DMS 273 (cell line): Measurements from ENCODE around the gene DYRK2.

Source experiments
- DNase-seq: peaks from one replicate; lab custom pipeline; 2025; ENCODE audit not compliant: unreplicated experiment; lab: John Stamatoyannopoulos, UW

Gene DYRK2

DNA sequence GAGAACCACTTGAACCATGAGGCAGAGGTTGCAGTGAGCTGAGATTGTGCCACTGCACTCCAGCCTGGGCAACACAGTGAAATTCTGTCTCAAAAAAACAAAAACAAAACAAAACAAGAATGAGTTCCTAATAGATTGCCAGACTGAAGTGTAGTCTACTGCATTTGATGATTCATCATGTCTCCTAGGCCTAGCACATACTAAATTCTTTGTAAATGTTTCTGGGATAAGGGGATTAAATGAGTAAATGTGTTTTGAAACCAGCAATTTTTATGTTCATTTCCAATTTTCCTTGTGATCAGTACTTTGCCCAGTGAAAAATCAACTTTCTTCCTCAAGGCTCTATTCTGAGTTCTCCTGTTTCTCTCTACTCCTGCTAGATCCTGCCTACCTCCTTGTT, 2.9 kb upstream of the DYRK2 start:
- DNase-seq: no peak

DNA sequence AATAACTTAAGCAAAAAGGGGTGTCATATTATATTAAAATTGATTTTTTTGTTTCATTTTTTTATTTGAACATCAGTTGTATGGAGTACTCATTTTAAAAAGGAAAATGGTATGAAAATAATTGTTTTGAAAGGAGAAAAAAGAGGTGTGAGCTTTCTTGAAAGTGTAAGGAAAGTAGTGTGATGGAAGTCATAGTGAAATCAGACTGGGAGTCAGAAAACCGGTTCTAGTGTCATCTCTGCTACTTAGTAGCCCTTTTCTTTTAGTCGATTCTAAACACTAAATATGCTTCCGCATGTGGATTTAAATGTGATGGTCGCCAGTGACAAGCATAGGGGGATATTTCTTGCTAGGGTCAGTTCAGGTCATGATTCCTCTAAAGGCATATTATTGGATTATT, 1.8 kb upstream of the DYRK2 start:
- DNase-seq: no peak

DNA sequence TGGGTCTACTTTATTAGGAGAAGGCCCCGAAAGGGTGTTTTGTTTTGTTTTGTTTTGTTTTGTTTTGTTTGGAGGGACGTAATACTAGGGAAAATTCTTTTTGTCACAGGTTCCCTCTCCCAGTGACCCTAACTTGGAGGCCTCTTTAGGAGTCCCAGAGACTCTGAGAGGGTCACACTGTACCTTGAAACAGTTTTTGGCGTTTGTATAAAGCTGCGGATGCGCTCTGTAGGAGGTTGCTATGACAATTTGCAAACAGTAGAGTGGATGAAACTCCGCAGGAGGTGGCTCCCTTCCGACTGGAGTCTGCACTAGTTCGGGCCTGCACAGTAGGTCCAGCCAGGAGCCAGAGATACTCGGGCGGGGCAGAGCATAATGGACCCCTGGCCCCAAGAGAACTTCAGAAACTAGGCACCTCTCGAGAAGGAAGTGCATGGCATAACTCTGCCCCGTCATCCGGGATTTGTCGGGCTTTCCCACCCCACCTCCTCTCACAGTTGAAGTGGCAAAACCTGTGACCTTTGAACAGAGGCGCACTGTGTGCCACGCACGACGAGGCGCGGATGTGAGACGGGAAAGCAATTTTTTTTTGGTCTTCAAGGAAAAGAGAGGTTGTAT, 1.3 kb upstream of the DYRK2 start:
- DNase-seq: peak; percentile 14

DNA sequence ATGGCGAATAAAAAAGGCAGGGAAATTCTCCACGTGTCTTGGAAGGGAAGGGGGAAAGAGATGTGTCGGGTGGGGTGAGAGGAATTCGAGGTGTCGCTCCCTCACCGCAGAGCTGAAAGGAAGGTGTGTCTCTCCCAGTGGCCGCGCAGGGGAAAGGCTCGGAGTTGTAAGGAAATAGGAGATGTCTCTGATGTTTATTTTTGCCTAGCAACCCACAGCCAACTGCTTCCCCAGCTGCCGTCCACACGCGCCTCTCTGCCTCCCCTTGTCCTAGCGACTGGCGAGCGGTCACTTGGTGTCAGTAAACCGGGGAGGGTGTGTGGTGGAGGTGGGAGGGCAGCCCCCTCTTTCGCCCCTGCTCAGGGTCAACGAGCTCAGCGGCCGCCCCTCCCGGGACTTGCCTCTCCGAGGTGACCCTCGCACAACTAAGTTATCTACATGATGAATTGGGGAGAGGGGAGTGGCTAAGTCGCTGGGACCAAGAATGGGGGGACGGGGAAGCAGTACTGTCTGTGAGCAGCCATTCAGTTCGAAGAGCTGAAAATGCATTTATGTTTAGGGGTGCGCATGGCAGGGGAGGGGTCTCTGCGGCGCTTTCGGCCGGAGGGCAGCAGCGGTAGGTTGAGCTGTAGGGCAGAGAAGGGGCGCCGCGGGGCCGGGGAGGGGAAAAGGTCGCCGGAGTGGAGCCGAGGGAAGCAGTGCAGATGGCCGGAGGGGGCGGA, 585 bp upstream of the DYRK2 start:
- peak; percentile 90 for DNase-seq

DNA sequence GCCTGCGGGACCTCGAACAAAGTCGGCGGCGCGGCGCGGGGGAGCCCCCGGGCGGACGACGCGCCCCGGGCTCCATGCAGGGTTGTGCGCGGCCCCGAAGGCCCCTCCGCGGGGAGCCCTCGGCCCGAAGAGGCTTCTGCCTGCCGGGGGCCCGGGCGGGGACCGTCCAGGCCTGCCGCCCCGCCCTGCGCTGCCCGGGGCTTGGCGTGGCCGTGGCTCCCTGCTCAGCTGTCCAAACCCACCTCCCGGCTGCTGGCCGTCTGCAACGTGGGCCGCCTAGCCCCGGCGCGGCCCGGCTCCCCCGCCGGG, 670 bp downstream of the DYRK2 start:
- DNase-seq: no peak

DNA sequence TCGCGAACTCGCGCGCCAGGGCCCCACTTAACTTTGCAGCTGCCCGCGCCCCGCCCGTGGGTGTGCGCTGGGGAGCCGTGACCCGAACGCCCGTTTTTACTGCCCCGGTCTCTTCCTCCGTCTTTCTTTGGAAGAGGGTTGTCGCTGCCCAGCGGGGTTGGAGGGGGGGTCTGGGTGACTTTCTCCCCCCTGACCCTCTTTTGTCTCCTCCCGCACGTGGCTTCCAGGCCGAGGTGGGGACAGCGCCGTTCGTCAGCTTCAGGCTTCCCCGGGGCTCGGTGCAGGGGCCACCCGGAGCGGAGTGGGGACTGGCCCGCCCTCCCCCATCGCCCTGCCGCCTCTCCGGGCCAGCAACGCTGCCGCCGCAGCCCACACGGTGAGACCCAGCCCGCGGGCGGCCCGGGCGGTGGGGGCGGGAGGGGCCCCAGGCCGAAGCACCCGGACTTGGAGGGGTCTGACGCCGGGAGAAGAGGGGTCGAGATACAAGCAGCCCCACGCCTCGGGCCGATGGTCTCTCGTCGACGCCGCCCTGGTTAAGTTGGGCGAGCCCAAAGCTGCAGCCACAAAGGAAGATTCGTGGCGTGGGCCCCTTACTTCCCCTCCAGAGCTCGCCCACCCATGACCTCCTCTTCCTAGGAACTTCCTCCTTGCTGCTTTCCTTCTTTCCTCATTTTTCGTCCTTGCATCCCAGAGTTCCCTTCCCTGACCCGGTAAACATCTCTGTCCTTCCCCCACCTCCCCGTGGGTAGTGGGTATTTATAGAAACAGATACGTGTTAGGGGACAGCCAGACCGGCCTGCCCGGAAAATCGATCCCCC, 1.2 kb downstream of the DYRK2 start:
- DNase-seq: peak; percentile 32

DNA sequence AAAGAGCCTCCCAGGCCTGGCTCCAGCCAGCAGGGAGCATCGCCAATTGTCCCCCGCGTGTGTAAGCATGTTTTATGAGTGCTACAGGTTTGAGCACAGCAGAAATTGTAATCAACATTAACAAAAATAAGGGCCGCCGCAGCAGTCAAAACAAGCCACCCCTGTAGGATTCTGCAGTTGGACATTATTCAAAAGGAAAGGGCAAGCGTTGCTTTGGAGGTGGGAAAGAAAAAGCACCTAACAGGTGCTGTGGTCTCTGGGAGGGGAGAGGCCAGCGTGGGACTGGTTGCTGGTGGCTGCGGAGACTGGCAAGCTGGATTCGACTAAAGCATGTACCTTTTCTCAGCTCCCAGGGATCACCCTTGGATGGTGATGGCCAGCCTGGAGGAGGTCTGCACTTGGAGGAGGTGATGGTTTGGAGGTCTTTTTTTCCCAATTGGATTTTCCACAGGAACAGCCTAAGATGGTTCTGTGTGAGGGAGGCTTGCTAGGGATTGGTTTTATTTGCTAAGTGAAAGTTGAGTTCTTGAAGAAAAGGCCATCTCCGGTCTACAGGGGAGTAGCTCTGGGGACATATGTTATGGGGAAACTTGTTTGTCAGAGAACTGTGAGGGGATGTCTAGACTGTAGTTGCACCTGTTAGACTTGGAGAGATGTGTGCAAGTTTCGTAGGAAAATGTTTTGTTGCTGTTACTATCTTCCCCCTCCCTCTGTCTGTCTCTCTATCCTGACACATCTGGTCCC, 2.0 kb downstream of the DYRK2 start:
- peak; percentile 38 for DNase-seq

DNA sequence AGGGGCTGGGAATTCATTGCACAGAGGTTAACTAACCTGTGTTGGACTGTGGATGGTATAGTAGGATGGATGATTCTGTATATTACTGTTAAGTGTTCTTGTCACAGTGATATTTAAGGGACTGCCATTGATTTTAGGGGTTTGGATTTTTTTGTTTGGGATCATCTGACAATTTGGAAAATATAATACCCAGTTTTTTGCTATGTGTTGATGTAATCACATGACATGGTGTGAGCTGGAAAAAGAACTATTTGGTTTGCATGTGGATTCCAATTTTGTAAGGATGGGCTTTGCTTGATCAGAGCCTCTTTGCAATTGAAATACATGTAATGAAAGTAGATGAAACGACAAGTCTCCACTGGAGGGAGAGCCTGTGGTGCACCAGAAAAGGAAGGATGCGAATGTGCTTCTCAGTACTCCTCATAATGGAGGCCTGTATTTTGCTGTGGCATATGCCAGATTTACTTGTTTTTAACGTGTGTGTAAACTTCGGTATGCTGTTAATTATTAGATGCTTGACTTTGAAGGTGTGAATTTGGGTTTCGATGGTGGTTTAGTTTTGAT, 2.7 kb downstream of the DYRK2 start:
- DNase-seq: peak; percentile 30

DNA sequence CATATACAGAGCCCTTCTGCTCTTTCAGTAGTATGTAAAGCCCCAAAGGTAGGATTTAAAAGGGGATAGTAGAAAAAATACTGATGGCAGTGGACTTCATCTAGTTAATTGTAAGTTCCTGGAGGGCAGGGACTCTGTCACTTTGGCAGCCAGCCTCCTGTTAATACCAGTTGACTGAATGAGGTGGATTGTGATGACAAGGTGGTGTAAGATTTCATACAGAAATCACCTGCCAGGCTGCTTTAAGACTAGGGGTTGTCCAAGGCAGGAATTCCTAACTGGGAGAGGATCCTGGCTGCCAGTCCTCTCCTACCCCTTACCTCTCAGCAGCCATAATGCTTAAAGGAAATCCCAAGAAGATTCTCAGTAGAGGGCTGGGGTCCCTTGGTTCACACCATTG, 7.3 kb downstream of the DYRK2 start:
- no peak for DNase-seq

DNA sequence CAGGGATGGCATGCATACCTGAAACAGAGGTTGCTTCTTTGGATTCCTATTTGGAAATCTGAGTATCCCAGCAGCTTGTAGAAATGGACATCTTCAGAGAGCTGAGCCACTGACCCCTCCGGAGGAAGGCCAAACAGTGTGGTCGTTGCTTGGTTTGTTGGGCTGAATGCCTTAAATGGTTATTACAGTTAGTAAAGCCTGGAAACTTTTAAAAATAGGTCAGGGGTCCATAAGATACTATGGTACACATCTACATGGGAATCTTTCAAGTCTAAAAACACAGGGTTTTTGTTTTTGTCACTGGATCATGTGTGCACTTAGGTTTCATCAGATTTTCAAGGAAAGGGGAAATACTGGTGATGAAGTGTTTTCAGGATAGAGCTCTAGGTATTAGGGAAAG, 7.7 kb downstream of the DYRK2 start:
- DNase-seq: no peak

DNA sequence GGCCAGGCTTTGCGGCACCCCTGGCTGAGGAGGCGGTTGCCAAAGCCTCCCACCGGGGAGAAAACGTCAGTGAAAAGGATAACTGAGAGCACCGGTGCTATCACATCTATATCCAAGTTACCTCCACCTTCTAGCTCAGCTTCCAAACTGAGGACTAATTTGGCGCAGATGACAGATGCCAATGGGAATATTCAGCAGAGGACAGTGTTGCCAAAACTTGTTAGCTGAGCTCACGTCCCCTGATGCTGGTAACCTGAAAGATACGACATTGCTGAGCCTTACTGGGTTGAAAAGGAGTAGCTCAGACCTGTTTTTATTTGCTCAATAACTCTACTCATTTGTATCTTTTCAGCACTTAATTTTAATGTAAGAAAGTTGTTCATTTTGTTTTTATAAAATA, 9.9 kb downstream of the DYRK2 start:
- peak; percentile 17 for DNase-seq

DNA sequence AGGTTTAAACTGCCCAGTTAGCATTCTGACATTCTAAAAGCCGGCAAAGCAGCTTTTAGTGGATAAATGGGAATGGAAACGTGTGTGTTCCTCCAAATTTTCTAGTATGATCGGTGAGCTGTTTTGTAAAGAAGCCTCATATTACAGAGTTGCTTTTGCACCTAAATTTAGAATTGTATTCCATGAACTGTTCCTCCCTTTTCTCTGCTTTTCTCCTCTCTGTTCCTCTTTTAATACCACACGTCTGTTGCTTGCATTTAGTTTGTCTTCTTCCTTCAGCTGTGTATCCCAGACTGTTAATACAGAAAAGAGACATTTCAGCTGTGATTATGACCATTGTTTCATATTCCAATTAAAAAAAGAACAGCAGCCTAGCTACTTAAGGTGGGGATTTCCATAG, 10.7 kb downstream of the DYRK2 start:
- DNase-seq: no peak

DNA sequence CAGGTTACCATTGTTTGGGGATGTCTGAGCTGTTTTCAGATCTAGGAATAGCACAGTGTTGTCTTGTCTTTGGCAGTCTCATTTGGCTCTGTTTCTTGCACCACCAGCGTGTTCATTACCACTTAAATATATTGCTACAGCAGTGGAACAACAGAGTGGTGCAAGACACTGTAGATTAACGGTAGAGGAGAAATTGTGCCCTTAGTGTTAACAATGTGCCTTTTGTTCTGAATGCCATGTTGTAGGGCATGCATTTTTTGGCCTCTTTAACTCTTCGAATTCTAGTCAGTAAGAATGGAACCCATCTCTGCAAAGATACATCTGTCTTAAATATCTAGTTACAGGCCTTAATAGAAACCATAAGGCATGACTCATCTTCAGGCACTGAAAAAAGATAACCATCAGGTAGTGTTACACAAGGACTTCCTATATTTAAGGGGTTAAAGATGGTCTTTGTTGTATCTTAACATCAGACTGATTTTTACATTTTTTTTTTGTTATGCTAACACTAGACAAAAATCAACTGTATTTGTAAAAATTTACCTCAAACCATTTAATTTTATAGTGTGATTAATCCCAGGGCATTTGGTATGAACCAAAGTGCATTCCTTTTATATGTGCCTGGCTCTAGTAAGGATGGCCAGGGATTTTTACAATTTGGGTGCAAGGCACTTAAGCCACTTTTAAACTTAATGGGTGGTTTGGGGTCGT, 12.9 kb downstream of the DYRK2 start:
- peak; percentile 59 for DNase-seq

DNA sequence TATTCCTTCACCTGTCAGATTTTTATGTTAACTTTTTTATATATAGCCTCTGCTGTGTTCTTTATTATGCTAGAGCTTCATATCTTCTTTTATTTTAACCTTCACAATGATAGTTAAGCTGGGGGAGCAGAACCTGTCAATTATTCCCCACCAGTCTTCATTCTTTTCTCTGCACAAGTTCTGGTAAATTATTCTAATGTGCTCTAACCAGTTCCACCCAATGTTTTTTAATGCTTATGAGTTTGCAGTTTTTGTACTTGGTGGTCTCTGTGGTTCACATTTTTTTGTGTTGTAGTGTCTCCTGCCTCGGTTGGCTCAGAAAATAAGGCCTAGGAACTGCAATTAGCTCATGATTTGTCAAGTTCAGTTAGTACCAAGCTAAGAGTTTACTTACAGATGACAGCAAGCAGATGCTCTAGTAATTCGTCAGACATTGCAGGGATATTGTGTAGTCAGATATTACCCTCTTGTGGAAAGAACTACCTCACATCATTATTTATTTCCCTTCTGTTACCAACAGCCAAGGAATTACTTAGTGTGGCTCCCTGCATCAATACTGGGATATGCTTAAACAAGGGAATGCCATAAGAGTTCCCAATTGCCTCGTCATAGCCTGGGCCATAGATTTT, 14.5 kb downstream of the DYRK2 start:
- DNase-seq: peak; percentile 56

DNA sequence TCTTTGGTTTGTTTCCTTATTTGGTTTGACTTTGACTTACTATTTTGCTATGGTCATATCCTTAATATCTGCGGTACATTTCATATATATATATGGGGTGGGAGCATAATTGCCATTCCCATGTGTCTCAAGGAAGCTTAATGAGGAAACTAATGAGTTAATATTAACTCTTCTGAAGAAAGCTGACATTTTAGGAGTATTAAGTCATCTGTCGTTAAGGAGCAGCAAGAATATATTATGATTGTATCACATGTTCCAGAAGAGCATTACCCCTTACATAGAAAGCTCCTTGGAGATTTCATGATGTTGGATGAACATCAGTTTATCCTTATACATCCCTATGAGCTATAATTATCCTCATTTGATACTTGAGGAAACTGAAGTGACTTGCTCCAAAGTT, 15.6 kb downstream of the DYRK2 start:
- DNase-seq: no peak

DNA sequence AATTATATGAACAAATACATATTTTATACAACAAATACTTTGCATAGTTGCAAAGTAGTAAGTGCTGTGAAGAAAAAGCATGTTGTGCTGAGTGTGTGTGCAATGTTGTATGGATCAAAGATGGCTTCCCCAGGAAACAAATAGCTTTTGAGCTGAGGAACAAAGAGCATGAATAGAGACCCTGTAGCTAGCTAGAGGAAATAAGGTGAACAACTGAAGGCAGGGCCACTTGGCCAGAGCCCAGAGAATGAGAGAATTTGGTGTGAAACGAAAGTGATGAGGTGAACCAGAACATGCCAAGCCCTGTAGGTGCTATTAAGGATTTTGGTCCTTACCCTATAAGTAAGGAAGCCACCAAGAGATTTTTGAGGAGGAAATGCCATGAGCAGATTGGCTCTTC, 17.1 kb downstream of the DYRK2 start:
- peak; percentile 13 for DNase-seq

DNA sequence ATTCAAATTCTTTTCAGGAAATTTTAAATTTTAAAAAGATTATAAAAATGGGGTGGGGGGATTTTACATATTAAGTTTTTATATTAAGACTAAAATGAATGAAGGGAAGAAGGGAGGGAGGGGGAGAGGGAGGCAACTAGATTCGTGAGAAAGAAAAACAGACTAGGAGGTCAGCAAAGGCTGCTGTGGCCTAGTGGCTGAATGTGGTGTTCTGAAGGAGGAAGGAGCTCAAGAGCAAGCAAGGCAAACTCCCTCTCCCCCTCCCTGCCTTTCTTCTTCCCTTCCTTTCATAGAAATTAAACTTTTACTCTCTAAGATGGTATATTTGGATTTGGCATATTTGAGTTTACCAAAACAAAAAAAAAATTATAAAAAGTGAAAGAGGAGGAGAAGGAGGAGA, 18.1 kb downstream of the DYRK2 start:
- peak; percentile 16 for DNase-seq

DNA sequence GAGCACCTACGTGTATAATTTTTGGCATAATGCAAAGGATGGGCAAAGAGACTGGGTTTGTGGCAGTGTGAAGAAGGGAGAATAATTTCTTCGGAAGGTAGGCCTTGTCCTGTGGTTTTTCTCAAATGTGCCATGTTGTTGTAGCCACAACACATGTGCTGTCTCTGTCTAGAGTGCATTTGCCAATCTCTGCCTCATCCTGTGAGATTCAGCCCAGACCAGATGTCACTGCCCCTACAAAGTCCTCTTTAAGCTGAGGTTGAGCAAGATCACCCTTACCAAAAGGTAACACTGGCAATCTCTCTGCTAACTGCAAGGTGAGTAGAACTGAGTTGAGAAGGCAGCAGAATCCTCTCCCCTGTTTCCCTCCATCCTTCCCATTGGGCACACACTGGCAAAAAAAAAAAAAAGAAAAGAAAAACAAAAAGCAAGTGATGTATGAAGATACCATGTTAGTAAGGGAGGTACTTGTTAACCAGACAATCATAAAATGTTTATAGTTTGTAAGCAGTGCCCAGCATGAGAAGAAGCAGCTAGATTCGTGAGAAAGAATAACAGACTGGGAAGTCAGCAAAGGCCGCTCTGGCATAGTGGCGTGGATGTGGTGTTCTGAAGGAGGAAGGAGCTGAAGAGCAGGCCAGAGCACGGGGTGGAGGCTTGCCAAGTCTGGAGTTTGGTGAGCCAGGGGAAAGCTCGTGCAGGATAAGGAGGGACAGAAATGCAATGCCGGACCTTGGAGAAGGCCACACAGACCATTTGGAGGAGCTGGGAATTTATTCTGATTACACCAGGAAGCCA, 18.9 kb downstream of the DYRK2 start:
- DNase-seq: peak; percentile 66

DNA sequence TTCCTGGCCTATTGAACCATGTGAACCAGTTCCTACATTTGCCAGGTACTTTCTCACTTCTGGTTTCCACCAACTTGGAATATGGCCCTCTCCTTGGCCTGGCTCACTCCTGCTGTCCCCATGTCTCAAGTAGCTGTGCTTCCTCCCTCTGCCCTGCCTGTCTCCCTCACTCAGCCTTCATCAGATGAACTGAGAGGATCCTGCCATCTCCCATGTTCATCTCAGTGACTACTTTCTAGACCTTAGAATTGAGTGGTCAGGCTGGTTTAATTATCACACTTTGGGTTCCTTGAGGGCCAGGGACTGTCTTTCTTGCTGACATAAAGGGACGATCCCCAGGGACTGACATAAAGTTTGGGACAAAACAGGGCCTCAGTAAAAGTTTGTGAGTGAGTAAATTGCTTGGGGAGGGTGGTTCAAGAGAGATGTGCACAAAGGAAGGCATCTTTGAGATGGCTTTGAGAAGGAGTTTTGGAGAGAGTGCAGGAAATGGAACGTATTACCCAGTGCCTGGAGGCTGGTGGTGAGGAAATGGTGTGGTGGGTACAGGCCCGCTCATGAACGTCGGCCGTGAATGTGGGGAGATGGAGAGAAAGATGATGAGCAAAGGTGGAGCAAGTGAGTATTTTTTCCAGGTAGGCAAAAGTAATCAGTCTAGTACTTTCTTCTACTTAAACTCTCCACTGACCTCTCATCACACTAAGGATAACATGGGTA, 20.8 kb downstream of the DYRK2 start:
- no peak for DNase-seq
